ENCODE results near the gene ACY1.

Gene ACY1

DNA sequence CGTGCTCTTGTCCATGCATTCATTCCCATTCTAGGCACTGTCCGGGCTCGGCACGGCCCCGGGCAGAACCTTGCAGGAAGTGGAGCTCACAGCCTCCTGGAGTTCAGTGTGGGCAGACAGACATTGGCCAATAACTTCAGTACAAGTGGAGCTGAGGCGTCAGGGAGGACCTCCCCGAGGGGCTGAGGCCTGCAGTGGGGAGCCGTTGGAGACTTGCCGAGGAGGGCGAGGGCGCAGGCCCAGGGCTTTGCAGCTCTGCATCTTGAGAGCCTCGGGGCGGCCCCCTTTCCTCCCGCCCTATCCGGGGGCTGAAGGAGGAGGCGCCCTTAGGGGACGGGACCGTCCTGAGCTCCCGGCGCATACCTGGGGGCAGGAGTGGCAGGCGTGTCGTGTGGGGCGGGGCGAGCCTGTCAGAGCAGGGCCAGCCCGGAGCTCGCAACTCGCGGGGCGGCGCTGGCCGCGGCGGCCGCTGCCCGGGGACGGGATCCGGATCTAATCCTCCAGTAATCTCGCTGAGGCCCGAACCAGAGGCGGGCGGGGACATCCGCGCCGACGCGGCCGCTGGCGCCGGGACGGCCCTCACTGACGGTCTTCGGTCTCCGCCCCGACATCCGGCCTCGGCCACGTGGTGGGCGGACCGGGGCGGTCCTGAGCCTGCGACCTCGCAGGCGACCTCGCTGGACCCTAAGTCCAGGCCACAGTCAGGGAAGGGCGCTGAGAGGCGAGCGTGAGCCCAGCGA, at the start of gene ACY1:
ACY1 (plus strand) TSS at position 698 of the 740 bp plus-strand sequence. CDS start 530 bp downstream, outside the sequence.
- peak; percentile 24 to 70 for DNase-seq

DNA sequence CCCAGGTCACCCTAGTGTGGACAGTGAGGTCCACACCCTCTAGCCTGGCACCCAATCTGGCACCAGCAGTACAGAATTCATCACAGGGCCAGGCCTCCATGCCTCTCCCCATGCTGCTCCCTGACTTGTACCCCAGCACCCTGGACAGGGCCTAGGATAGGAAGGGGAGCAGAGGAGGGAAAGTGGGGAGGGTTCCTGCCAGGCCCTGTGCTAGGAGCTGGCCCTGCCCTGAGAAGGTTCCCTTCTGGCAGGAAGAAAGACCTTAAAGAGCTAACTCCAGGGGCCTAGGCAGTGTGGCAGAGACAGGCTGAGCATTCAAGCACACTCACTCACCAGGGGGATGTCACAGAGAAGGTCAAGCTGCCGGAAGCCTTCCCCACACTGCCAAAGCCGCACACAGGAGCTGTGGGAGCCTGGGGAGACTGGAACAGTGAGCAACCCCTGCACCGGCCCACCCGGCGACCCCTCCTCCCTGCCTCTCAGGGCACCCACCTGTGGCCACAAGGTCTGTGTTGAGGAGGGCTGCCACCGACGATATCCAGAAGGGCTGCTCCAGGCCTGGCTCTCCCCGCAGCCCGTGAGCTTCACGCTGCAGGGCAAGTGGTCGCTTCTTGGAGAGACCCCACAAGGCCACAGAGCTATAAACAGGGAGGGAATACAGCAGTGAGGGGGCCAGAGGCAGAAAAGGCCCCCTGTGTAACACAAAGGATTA, 49.0 kb upstream of the ACY1 start:
- DNase-seq: no peak

DNA sequence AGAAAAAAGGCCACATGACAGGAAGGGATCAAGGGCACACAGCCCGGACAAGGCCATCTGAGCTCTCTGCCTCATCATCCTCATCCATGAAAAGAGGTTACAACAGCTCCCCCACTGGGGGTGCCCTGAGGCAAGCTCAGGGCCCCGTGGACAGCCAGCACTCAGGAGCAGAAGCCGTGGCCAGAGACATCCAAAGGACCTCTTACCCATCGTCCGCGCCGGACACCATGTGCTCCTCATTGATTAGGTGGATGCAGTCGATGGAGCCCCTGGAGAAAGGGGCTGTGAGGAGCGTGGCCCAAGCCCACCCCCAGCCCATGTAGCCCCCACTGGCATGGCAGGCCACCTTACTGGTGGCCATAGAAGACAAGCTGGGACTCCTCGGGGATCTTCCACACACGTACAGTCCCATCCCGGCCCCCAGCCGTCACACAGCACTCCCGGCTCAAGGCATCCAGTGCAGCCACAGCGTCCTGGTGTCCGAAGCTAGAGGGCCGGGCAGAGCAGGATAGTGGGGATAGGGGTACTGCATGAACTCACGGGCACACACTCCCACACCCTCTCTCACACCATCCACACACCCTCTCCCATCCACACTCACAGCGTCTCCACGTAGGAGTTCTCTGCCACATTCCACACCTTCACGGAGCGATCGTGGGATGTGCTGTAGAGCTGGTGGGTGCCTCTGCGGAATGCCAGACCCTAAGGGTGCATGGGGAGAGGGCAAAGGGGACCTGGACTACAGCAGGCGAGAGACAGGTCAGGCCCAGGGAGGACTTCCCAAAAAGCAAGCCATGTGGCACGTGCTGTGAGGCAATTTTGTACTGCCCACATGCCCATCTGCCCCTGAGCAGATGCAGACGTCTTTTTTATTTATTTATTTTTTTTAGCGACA, 48.1 kb upstream of the ACY1 start:
- DNase-seq: no peak

DNA sequence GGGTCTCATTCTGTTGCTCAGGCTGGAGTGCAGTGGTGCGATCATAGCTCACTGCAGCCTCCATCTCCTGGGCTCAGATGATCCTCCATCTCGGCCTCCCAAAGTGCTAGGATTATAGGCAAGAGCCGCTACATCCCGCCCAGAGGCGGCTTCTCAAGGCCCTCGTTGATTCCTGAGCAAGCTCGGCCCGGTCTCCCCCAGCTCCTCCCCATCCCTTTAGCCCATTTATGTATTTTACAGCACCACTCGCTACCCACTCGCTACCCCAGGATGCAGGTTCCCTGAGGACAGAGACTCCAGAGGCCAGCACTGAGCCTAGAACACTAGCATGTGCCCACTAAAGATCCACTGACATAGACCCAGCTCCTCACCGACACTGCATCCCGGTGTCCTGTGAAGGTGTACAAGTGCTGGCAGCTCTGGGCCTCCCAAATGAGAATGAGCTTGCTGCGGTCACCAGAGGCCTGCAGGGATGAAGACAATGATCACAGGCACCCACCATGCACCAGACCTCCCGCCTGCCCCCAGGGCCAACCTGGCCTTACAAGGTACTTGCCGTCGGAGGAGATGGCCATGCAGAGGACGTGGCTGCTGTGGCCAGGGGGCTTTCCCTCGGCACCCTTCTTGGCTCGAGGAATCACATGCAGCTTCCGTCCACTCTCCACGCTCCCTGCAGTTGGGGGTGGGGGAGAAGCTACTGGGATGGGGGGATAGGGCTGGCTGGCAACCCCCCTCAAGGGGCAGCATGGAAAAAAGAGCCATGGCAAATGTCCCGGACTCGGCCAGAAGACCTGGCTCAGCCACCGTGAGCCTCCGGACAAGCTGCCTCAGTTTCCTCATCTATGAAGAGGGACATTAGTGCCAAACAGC, 47.2 kb upstream of the ACY1 start:
- no peak for DNase-seq

DNA sequence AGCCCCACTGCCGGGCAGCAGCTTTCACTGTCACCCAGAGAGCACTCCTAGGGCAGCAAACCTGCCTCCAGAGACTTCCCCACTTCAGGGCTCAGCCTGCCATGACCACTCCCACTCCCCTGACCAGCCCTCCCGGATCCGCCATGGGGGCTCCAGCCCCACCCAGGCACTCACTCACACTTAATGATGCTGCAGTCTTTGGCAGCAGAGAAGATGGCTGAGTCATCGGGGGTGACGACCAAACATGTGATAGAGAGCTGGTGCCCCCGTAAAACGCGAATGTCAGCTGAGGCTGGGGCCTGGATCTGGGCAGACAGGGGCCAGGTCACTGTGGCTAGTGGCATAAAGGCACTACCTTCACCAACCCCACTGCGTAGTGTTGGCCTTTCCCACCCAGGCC, 46.3 kb upstream of the ACY1 start:
- DNase-seq: no peak

DNA sequence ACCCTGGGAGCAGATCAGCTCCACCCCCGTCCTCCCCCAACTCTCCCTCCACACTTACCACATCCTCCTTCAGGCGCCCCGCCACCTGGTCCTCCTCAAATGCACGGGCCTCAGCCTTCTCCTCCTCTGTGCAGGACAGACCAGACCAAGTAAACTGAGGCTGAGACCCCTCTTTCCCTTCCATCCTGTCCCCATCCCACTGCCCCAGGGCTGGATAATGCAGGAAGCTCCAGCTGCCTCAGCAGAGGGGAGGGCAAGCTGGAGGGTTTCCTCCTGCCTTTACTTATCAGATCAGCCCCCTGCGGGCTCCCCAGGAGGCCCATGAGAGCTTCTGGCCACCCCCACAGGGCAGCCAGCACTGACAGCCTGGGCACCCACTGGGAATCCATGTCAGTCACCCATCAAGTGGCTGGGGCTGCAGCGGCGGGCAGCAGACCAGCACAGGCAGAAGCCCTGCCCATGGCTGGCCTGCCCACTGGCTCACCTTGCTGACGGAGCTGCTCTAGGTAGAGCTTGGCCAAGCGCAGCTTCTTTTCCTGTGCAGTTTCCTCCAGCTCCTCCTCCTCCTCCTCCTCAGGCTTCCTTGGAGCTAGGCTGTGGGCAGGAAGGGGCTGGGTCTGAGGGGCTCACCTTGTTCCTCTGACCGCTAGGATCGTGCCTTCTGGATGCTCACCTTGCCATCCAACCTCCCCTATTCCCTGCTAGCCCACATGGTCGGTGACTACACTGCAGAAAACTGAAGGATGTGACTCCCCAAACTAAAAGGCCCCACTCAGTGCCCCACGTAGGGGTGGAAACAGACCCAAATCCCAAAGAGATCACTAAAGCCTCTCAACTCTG, 45.5 kb upstream of the ACY1 start:
- DNase-seq: no peak

DNA sequence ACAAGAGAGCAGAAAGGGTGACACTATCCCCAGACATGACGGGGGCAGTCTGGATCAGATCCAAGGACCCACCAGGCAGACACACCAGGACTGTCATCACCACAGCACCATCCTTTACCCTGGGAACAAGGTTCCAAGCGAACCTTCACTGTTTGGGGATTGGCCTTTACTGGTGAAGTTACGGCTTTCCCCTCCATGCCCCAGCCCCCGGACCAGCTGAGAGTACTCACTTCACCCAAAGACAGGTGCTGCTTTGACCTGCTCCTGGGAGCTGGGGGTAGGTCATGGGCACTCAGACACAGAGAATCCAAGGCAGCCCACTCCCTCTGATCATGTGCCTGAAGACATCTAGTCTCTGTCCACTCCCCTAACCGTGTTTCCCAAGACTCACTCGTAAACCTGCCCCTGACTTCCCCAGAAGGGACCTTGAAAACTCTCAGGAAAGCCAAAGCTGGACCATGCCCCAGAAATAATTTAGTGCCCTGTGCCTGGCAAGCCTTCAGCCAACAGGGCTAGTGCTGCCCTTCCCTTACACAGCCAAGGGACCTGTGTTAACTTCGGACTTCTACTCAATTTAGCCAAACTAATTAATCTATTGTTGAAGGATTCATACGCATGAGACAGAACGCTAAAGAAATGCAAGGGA, 44.4 kb upstream of the ACY1 start:
- DNase-seq: no peak

DNA sequence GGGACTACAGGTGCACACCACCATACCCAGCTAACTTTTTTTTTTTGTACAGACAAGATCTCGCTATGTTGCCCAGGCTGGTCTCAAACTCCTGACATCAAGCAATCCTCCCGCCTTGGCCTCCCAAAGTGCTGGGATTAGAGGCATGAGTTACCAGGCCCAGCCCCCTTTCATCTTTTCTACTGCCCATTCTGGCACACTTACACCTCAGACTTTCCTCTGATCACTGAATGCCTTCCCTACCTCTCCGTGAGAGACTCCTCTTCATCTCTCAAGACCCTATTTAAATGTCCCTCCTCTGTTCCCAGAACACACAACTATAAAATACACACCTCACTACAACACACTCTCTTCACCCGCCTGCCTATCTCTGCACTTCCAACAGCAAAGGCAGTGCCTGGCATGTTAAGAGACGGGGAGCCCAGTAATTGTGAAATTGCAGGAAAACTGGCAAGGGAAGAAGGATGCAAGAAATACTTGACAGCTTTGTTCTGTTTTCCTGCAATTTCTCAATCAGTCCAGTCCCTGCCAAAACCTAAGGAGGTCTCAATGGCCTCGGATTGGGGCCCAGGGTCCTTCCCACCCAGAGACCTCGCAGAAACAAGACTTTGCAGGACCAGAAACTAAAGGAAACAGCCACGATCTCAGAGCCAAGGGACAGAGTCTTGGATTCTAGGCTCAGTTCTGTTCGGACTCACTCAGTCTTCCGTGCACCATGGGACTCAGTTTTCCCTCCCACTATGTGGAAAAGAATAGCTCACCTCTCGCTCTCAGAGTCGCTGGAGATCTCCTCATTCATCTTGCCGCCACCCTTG, 42.5 kb upstream of the ACY1 start:
- DNase-seq: no peak

DNA sequence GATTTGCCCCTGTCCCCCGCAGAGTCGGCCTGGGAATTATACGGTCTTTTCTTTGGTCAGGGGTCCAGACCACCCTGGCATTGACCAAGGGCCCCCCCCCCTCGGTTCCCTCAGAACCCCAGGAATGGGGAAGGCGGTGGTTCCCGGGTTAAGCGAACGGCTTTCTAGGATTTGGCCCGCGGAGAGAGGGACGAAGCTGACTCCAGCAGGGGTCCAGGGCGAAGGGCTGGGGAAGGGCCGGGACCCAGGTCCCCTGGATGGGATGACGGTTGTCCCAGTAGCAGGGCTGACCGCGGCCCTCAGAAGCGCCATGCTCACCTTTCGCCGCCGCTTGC, 41.9 kb upstream of the ACY1 start:
- no peak for DNase-seq

DNA sequence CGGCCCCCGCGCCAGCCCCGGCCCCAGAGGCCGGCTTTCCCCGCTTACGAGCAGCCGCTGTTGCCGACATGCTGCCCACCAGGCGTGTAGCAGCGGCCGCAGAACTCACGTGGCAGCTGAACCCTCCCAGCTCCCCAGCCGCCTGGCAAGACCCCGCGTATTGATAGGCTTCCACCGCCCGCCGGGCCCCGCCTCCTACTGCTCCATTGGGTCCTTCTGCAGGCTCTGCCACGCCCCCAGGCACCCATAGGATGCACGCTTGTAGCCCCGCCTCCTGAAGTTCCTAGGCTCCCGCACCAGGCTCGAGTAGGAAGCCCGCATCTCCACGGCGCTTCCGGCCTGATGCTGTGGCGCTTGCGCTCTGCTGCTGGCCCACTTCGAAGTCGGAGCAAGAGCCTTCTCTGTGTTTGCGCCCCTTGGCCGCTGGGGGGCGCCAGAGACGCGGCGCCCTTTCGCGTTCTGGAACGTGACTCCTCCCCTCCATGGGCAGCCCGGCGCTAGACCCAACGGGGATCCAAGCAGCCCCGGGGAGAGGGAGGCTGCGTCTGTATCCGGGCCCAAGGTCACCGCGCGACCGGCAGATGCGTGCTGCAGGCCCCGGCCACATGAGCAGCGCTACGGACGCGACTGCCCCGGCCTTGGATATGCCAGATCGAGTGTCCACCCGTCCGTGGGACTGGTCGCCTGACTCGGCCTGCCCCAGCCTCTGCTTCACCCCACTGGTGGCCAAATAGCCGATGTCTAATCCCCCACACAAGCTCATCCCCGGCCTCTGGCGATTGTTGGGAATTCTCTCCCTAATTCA, 41.3 kb upstream of the ACY1 start, which contains the start of the genes PARP3 and RRP9:
PARP3 (plus strand) TSS at position 566 of the 805 bp plus-strand sequence. CDS start 993 bp downstream, outside the sequence.
RRP9 (minus strand) TSS at position 107 of the 805 bp plus-strand sequence; CDS start at position 70, 37 bp downstream.
- DNase-seq: peak; percentile 98

DNA sequence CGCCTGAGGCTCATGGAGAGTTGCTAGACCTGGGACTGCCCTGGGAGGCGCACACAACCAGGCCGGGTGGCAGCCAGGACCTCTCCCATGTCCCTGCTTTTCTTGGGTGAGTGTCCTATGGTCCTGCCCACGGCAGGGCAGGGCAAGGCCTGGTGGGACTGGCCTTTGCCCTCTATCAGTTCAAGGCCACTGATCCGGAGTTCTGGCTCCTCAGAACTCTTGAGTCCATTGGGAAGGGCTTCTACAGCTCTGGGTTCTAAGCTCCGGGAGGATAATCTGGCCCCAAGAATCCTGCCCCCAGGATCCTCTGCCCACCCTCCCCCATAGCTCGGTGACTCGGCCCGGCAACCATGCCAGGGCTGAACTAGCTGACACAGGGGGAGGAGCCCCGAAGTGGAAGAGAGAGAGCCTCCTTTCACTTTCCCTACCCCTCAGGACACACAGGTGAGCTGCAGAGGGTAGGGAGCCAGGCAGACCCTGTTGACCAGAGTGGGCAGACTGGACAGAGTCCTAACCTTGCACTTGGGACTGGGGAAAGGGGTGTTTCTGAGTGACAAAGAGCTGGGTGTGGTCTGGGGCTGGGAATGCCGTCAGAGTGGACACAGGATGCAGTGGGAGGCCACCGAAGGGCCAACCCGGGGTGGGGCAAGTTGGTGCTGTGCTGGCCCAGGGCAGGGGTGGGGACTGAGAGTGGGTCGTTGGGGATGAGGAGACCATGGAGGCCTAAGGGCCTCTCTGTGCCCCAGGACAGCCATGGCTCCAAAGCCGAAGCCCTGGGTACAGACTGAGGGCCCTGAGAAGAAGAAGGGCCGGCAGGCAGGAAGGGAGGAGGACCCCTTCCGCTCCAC, 40.5 kb upstream of the ACY1 start:
- no peak for DNase-seq

DNA sequence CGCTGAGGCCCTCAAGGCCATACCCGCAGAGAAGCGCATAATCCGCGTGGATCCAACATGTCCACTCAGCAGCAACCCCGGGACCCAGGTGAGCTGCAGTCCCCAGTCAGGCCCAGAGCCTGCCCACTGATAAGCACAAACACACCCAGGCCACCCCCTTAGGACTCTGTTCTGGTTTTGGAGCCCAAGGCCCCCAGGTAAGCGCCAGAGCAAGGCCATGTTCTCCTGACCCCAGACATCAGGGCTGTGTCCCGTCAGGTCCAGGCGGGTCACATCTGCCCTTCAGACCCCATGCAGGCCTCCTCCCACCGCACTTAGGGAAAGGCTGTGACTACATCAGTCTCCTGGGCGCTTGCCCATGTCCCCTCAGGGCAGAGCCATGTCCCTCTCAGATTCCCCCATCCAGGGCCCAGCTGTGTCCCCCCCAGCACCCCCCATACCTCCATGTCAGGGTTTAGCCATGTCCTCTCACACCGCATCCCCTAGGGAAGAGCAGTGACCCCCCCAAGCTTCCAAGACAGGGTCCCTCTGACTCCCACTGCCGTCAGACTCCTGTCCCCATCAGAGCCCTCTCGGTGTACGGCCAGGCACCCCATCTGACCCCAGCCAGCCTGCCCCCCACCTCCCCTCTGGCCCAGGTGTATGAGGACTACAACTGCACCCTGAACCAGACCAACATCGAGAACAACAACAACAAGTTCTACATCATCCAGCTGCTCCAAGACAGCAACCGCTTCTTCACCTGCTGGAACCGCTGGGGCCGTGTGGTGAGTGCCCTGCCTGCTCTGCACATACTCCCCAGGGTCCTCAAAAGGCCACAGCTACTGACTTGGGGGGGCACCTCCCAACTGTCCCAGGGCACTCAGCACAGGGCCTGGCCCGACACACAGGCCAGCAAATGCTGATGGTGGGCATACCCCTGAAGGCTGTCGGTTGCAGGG, 39.6 kb upstream of the ACY1 start:
- DNase-seq: no peak

DNA sequence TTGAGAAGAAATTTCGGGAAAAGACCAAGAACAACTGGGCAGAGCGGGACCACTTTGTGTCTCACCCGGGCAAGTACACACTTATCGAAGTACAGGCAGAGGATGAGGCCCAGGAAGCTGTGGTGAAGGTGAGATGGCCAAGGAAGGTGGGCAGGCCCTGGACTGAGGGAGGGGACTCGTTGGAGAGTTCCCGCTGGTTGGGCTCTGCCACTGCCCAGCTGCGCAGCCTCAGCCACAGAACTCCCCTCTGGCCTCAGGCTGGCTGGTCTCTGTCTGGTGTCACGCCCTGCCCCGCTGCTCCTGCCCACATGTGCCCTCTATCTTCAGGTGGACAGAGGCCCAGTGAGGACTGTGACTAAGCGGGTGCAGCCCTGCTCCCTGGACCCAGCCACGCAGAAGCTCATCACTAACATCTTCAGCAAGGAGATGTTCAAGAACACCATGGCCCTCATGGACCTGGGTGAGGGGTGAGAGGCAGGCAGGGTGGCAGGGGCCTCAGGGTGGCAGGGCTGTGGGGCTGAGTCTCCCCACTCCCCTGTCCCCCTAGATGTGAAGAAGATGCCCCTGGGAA, 38.8 kb upstream of the ACY1 start:
- DNase-seq: no peak

DNA sequence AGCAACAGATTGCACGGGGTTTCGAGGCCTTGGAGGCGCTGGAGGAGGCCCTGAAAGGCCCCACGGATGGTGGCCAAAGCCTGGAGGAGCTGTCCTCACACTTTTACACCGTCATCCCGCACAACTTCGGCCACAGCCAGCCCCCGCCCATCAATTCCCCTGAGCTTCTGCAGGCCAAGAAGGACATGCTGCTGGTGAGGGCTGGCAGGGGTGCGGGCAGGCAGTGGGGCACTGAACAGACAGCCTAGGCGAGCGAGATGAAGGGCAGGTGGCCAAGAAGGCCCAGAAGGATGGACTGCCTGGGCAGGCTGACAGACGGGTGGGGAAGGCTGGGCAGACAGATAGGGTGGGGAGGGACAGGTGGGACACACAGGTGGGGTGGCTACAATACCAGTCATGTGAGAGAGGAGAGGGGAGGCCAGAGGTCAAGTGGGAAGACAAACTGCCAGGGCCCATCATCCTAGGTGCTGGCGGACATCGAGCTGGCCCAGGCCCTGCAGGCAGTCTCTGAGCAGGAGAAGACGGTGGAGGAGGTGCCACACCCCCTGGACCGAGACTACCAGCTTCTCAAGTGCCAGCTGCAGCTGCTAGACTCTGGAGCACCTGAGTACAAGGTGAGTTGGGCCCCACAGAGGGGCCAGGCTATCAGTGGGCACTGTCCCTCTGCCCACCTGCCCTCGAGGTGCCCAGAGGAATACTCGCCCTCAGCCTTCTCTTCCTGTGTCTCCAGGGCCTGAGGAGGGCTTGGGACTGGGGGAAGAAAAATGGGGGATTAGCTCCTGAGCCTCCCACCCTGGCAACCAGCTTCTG, 38.1 kb upstream of the ACY1 start:
- DNase-seq: no peak

DNA sequence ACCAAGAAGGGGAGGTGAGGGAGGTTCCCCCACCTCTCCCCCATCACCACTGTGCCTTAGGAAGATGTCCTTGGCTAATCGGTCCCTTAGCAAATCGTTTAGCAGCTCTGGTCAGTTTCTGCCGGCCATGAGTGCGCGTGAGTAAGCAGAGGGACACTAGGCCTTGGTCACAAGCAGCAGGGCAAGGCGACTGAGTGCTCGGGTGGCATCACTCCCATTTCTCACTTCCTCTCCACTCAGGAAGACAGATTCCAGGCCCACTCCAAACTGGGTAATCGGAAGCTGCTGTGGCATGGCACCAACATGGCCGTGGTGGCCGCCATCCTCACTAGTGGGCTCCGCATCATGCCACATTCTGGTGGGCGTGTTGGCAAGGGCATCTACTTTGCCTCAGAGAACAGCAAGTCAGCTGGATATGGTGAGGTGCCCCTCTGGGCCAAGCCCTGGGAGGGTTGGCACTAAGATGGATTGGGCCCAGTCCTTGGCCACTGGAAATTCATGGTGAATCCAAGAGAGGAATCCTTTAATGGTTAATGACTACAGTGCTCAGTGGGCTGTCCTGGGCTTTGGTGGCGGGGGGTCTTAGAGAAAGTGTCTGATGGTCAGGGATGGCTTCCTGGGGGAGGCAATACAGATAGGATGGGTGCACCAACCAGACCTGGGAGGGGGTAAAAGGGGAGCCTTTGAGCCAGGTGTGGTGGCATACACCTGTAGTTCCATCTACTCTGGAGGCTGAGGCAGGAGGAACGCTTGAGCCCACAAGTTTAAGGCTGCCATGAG, 37.2 kb upstream of the ACY1 start:
- no peak for DNase-seq
